ENCODE measurements around the gene CSTA. TPM values are rescaled to one million over a fixed set of nuclear protein-coding genes. Genes with fewer than 3 reads are reported as not detected.

CSTA gene
- total and polyA plus RNA-seq, 2 of the 8 experiments (the other 6 are each of a cell fraction or from before 2014, with no cell fraction given), result not detected

GRCh38 chr3:122299872-122300460, 25.1 kb upstream of the CSTA start:
- no peak overlapping the region for H2BK20ac ChIP-seq (ENCODE audit: low read length)
- FAIRE-seq, result peak; percentile 48

More at GRCh38 chr3:122299872-122300460, 25.1 kb upstream of the CSTA start:
- no peak overlapping the region for H4K5ac ChIP-seq (ENCODE audit: insufficient read length, low read depth, low read length)
- ChIA-PET POLR2A (ENCODE audit: partially characterized antibody) (interaction anchor here (1.0 kb wide), 1 partner anchor 62 kb away, joined by 3 read pairs; no protein-coding TSS in a partner anchor), CTCF (ENCODE audit: partially characterized antibody) (interaction anchor here (0.7 to 2.6 kb wide), 33 partner anchors 8 to 1075 kb away, joined by 3 to 34 read pairs (median 4); partner anchors contain the start of gene POLQ)
- H2AFZ ChIP-seq (ENCODE audit: low read length), result no peak overlapping the region
- H2BK15ac ChIP-seq (ENCODE audit: low read length), result no peak overlapping the region
- no peaks in the 10 kb centered on the region for H3K27me3 ChIP-seq (replicated peaks in 1 of 4; ENCODE audit: control insufficient read depth in 3 of 4, extremely low read depth in 1 of 4, insufficient read depth in 3 of 4, low read length in 3 of 4)
- H3K27ac ChIP-seq (ENCODE audit: low read depth, low read length), result no peak overlapping the region
- H2BK120ac ChIP-seq (replicated peaks; ENCODE audit: low read depth, low read length), result no peak overlapping the region
- no peaks in the 10 kb centered on the region for H3K79me2 ChIP-seq (ENCODE audit: control insufficient read depth in 1 of 2, insufficient read depth in 2 of 2, low read length in 2 of 2)
- no peaks in the 10 kb centered on the region for H3K79me1 ChIP-seq (ENCODE audit: low read depth, low read length)
- TF ChIP-seq SIX5 (IDR thresholded peaks at IDR 0.05; ENCODE audit: low read depth, low read length) (no peak), RAD21 (IDR thresholded peaks at IDR 0.05 in 1 of 2, conservative IDR thresholded peaks at IDR 0.05 in 1 of 2; ENCODE audit: low read depth in 2 of 2, low read length in 2 of 2) (peak; percentile 71 to 75), CTCF (IDR thresholded peaks at IDR 0.05; ENCODE audit: control extremely low read depth in 1 of 3, insufficient read depth in 1 of 3, low read depth in 1 of 3, low read length in 3 of 3) (peak in 2 of 3 experiments; percentile 47 to 68; a peak in 3 of 4 replicates)
- no peak overlapping the region for H4K8ac ChIP-seq (ENCODE audit: extremely low read depth, insufficient read depth, low read length)
- no peak overlapping the region for H2BK12ac ChIP-seq (ENCODE audit: low read depth, low read length)
- H2AK5ac ChIP-seq (ENCODE audit: low read depth, low read length), result no peak overlapping the region
- H3K14ac ChIP-seq (ENCODE audit: insufficient read length), result no peak overlapping the region
- no peak overlapping the region for H3K18ac ChIP-seq (ENCODE audit: extremely low read depth, low read length)
- peak; percentile 5 to 59 for DNase-seq (ENCODE audit: low read depth in 1 of 2, low spot score in 2 of 2)
- no peak overlapping the region for H3K56ac ChIP-seq (replicated peaks; ENCODE audit: insufficient read length, low read depth, low read length)
- H4K91ac ChIP-seq (replicated peaks; ENCODE audit: insufficient read length, low read length), result no peak overlapping the region
- no peaks in the 10 kb centered on the region for H4K20me1 ChIP-seq (replicated peaks in 1 of 2; ENCODE audit: control insufficient read depth in 1 of 2, insufficient read depth in 2 of 2, low read length in 2 of 2)
- no peak overlapping the region for H3K4ac ChIP-seq (replicated peaks; ENCODE audit: insufficient read length, low read depth, low read length)
- H3K4me1 ChIP-seq (replicated peaks in 1 of 4; ENCODE audit: control insufficient read depth in 3 of 4, insufficient read depth in 4 of 4, low read length in 3 of 4), result no peaks in the 10 kb centered on the region
- no peak overlapping the region for H3K23ac ChIP-seq (ENCODE audit: insufficient read length)
- no peaks in the 10 kb centered on the region for H3K9me3 ChIP-seq (ENCODE audit: insufficient read depth in 2 of 2, low read depth in 1 of 2, low read length in 1 of 2)
- no peak overlapping the region for H3K9ac ChIP-seq (replicated peaks in 1 of 4; ENCODE audit: extremely low read depth in 1 of 4, low read depth in 3 of 4, low read length in 3 of 4)
- H3K36me3 ChIP-seq (ENCODE audit: control insufficient read depth in 2 of 4, insufficient read depth in 4 of 4, low read length in 3 of 4), result no peaks in the 10 kb centered on the region
- 86% methylated on average over 12 of the region's 12 CpGs; no CpG with 5 or more reads in 1 of the 2 experiments for WGBS, 2 experiments (ENCODE audit: extremely low coverage in 1 of 2, insufficient coverage in 1 of 2, insufficient read length in 1 of 2, insufficient replicate concordance in 2 of 2, low coverage in 1 of 2, low lambda C conversion rate in 2 of 2, missing lambda C conversion rate in 1 of 2)
- no peaks in the 10 kb centered on the region for H3K23me2 ChIP-seq (ENCODE audit: low read depth, low read length)
- no peak overlapping the region for H3K4me3 ChIP-seq (ENCODE audit: extremely low read depth in 1 of 4, insufficient read depth in 2 of 4, low read depth in 3 of 4, low read length in 4 of 4)
- H3K4me2 ChIP-seq (ENCODE audit: insufficient read depth in 1 of 2, low read depth in 2 of 2, low read length in 2 of 2), result no peak overlapping the region
- no peak overlapping the region for H2BK5ac ChIP-seq (ENCODE audit: low read depth, low read length)

Data from H1 (cell line).